GM13977 (cell line): ENCODE results near the gene PGRMC1.
A peak's percentile ranks its signal among the peaks of the same experiment; 100 is the strongest.

ENCODE experiments used
- DNase-seq: peaks from one replicate; pipeline ENCODE4 v3.0.0; 2012; ENCODE audit warnings: low spot score
- CTCF ChIP-seq: IDR thresholded peaks from 2 replicates; pipeline ENCODE4 v1.5.1; 2012; ENCODE audit warnings: mild to moderate bottlenecking, control low read depth; ENCODE audit not compliant: insufficient read depth; ENCODE audit errors: extremely low read depth, missing control alignments
- in situ Hi-C: fragments of 300-500 bp; cut with MboI; formaldehyde crosslinking; loops from one replicate; pipeline ENCODE4 v1.12.0; 2022; ENCODE audit warnings: low sequenced_read_pairs, low pct_unique_long_range_greater_than_20kb, mixed read lengths, inconsistent platforms; ENCODE audit not compliant: unreplicated experiment

PGRMC1 gene

GRCh38 chrX:119235872-119236622 is at the start of gene PGRMC1:
TSS of gene PGRMC1 (plus strand) at chrX:119236285. CDS start at chrX:119236364, 79 bp downstream.
- TF ChIP-seq CTCF = no peak

GRCh38 chrX:119186763-119187162 is 49.3 kb upstream of the PGRMC1 start:
- DNase-seq = no peak
- no peak for TF ChIP-seq CTCF
- in situ Hi-C loops = no loop called here

More at GRCh38 chrX:119235872-119236622, at the start of gene PGRMC1:
- in situ Hi-C loops = no loop called here
- DNase-seq = peak; percentile 90

GRCh38 chrX:119187298-119187697 is 48.8 kb upstream of the PGRMC1 start:
- in situ Hi-C loops = no loop called here
- TF ChIP-seq CTCF = no peak
- no peak for DNase-seq

GRCh38 chrX:119189115-119189514 is 47.0 kb upstream of the PGRMC1 start:
- in situ Hi-C loops = no loop called here

GRCh38 chrX:119189595-119189994 is 46.5 kb upstream of the PGRMC1 start:
- no peak for DNase-seq
- in situ Hi-C loops = no loop called here

More at GRCh38 chrX:119189115-119189514, 47.0 kb upstream of the PGRMC1 start:
- no peak for TF ChIP-seq CTCF
- no peak for DNase-seq

GRCh38 chrX:119190091-119190681 is 45.9 kb upstream of the PGRMC1 start:
- TF ChIP-seq CTCF = no peak
- in situ Hi-C loops = no loop called here

More at GRCh38 chrX:119189595-119189994, 46.5 kb upstream of the PGRMC1 start:
- TF ChIP-seq CTCF = no peak

More at GRCh38 chrX:119190091-119190681, 45.9 kb upstream of the PGRMC1 start:
- DNase-seq = no peak
